H1 (cell line): ENCODE measurements around the gene CDYL2. TPM values are rescaled to one million over a fixed set of nuclear protein-coding genes. Genes with fewer than 3 reads are reported as not detected.

Experiments used
- BCL11A ChIP-seq, 2 experiments: IDR thresholded peaks; one replicate each; pipeline ENCODE4 v1.6.1; 2011; ENCODE audit warnings: low read depth in 2 of 2, low read length in 2 of 2, mild to moderate bottlenecking in 2 of 2
- CHD7 ChIP-seq: fragments of 300-600 bp; sonication (generic); IDR thresholded peaks from 2 replicates; pipeline ENCODE4 v1.7.1; 2012; ENCODE audit warnings: low read length, moderate library complexity, mild to moderate bottlenecking, inconsistent platforms; ENCODE audit not compliant: insufficient replicate concordance
- EZH2 ChIP-seq: fragments of 200-600 bp; sonication (generic); IDR thresholded peaks from 2 replicates; pipeline ENCODE4 v1.7.1; 2012; ENCODE audit warnings: low read depth, mild to moderate bottlenecking, moderate library complexity, low read length, inconsistent platforms; ENCODE audit not compliant: severe bottlenecking
- GTF2F1 ChIP-seq: IDR thresholded peaks from 2 replicates; pipeline ENCODE4 v1.6.1; 2012; ENCODE audit warnings: low read depth, low read length, improper control_type of control experiment, borderline replicate concordance
- POLR2A ChIP-seq, 2 experiments: IDR thresholded peaks; 1 replicate in 1 of 2; 2 replicates in 1 of 2; pipeline ENCODE4 v1.6.1; 2011; ENCODE audit warnings: low read depth in 2 of 2, low read length in 2 of 2, mild to moderate bottlenecking in 2 of 2; ENCODE audit errors: control extremely low read depth in 1 of 2
- POU5F1 ChIP-seq: IDR thresholded peaks from 2 replicates; pipeline ENCODE4 v1.6.1; 2011; ENCODE audit warnings: low read depth, mild to moderate bottlenecking, low read length, moderate library complexity
- RAD21 ChIP-seq, 2 experiments: IDR thresholded peaks in 1 of 2; conservative IDR thresholded peaks in 1 of 2; 2 replicates each; pipeline ENCODE4 v1.6.1; 2011; ENCODE audit warnings: low read depth in 2 of 2, low read length in 2 of 2, improper control_type of control experiment in 1 of 2, inconsistent platforms in 1 of 2, mild to moderate bottlenecking in 1 of 2, moderate library complexity in 1 of 2
- RFX5 ChIP-seq: IDR thresholded peaks from 2 replicates; pipeline ENCODE4 v1.6.1; 2011; ENCODE audit warnings: low read depth, low read length, improper control_type of control experiment, borderline replicate concordance
- SP1 ChIP-seq: IDR thresholded peaks from 2 replicates; pipeline ENCODE4 v1.6.1; 2011; ENCODE audit warnings: low read depth, low read length
- USF2 ChIP-seq: IDR thresholded peaks from 2 replicates; pipeline ENCODE4 v1.6.1; 2011; ENCODE audit warnings: low read length, improper control_type of control experiment
- ZNF274 ChIP-seq: IDR thresholded peaks from 2 replicates; pipeline ENCODE4 v1.7.0; 2012; ENCODE audit warnings: low read length, borderline replicate concordance; ENCODE audit errors: extremely low read depth
- polyA plus RNA-seq, 7 experiments: library from polyadenylated mRNA; depleted of rRNA in 3 of 7; stranded (reverse) in 5 of 7; unstranded in 2 of 7; fragments of >200 nt in 5 of 7; fragments of 200-250 nt in 2 of 7; gene quantifications; 1 replicate in 5 of 7; 2 replicates in 1 of 7; 4 replicates in 1 of 7; pipeline versions ENCODE4 v1.2.1 to v1.2.3, GENCODE V29; 2011 to 2013; ENCODE audit warnings: missing spikeins in 2 of 7, mixed read lengths in 2 of 7
- total RNA-seq: library from RNA; stranded (reverse); fragmentation: NEBNext Ultra II Directional; extraction: Animal tissue kit (Norgen Biotek cat#: 25700); gene quantifications from 2 replicates; pipeline ENCODE4 v1.2.1, GENCODE V29; 2021

CDYL2 gene
- total and polyA plus RNA-seq, 2 of the 8 experiments (the other 6 are each of a cell fraction or from before 2014, with no cell fraction given) = 0.33 to 5.3 TPM

- TF ChIP-seq CHD7 = no peak
- TF ChIP-seq RFX5 = no peak
- no peak for TF ChIP-seq ZNF274
- no peak for TF ChIP-seq EZH2
- no peak for TF ChIP-seq POU5F1
- TF ChIP-seq USF2 = no peak
- no peak for TF ChIP-seq GTF2F1
- TF ChIP-seq BCL11A (IDR thresholded peaks at IDR 0.05; ENCODE audit: low read depth in 2 of 2, low read length in 2 of 2) = no peak
- no peak for TF ChIP-seq POLR2A (IDR thresholded peaks at IDR 0.05; ENCODE audit: control extremely low read depth in 1 of 2, low read depth in 2 of 2, low read length in 2 of 2)
- TF ChIP-seq SP1 = no peak
- TF ChIP-seq RAD21 (IDR thresholded peaks at IDR 0.05 in 1 of 2, conservative IDR thresholded peaks at IDR 0.05 in 1 of 2; ENCODE audit: low read depth in 2 of 2, low read length in 2 of 2) = no peak
These were observed 16.4 kb downstream of the CDYL2 start (continued) for GRCh38 chr16:80788027-80788426.
